ENCODE data around the gene WSCD2.

Gene WSCD2

DNA sequence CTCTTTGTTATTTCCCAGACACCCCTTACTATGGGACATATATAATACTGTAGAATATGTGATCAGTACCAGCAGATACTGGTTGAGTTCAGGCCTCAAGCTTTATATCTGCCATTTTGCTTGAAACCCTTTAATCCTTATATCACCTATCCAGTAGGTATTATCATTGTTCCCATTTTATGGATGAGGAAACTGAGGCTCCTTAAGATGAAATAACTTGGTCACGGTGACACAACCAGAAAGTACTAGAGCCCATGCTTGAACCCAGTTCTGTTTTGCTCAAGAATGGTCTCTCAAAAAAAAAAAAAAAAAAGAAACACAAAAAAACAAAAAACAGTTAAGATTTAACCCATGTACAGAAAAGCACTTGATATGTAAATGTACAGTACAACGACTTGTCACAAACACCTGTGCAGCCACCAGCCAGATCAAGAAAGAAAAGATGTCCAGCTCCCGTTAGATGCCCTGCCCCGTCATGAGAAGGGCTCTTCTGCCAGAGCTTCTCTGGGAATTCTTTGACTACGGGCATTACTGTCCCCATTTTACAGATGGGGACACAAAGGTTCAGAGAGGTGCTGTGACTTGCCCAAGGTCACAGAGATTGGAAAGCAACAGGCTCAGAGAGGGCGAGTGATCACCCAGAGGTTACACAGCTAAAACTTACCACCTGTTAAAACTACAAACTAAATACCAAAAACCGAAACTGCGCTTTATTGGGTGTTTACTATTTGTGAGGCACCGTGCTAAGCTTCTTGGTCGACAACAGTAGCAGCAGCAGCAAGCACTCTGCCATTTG lies 669 bp upstream of the WSCD2 start:
- H3K27ac ChIP-seq (ENCODE audit: low read depth, low read length, severe bottlenecking) = no peak overlapping the region
- 72 to 85% methylated on average over 5 to 7 of the region's 10 CpGs for WGBS, 2 experiments (ENCODE audit: insufficient coverage in 2 of 2)
- H3K4me3 ChIP-seq (ENCODE audit: extremely low read depth, insufficient read depth, low read length, poor library complexity, severe bottlenecking) = peak overlapping the region; percentile 39
- H3K36me3 ChIP-seq (ENCODE audit: control insufficient read depth, insufficient read depth, low read length) = no peaks in the 10 kb centered on the region
- H3K9me3 ChIP-seq (ENCODE audit: control insufficient read depth, low read length) = no peaks in the 10 kb centered on the region
- H3K4me1 ChIP-seq (ENCODE audit: control insufficient read depth, insufficient read depth, low read length, poor library complexity, severe bottlenecking) = peaks cover 4% of the 10 kb centered on the region

DNA sequence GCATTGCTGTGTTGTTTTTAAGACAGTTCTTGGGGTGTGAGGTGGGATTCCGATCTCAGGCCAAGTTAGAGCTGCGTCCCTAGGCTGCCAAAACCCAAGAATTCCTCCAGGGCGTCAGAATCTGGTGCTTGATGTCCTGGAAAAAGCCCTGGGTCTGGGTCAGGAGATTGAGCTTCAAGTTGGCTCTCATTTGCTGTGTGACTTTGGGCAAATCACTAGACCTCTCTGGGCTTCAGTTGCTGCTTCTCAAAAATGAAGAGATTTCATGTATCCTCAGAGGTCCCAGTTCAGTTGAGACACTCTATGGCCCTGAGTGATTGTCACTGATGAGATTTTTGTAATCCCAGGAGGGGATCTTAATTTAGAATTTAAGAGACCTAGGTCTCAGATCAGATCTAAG lies 1.9 kb downstream of the WSCD2 start:
- Histone ChIP-seq H3K9me3 (ENCODE audit: control insufficient read depth, low read length) (no peaks in the 10 kb centered on the region), H3K4me1 (ENCODE audit: control insufficient read depth, insufficient read depth, low read length, poor library complexity, severe bottlenecking) (peaks cover 4% of the 10 kb centered on the region), H3K27ac (ENCODE audit: low read depth, low read length, severe bottlenecking) (no peak overlapping the region), H3K4me3 (ENCODE audit: extremely low read depth, insufficient read depth, low read length, poor library complexity, severe bottlenecking) (no peak overlapping the region), H3K36me3 (ENCODE audit: control insufficient read depth, insufficient read depth, low read length) (no peaks in the 10 kb centered on the region)
- 85 to 95% methylated on average over 2 to 3 of the region's 3 CpGs for WGBS, 2 experiments (ENCODE audit: insufficient coverage in 2 of 2)

GRCh38 chr12:108131657-108132126 lies 2.6 kb downstream of the WSCD2 start:
- 65 to 72% methylated on average over 5 of the region's 6 CpGs for WGBS, 2 experiments (ENCODE audit: insufficient coverage in 2 of 2)

DNA sequence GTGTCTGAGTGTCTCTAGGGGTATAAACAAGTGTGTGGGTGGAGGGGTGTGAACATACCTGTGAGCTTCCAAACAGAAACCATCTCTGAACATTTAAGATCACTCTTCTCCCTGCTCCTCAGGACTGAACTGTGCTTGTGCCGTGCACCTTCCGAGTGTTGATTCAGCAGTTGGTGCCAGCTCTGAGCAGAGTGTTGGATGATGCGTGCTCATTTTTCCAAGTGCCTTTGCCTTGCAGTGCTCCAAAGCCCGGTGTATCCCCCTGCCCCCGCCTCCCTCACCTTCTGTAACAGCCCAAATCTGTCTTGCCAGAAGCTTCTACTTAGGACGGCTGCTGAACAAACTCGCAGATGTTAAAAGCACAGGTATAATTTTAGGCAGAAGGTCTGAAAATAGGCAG lies 4.4 kb downstream of the WSCD2 start:
- Histone ChIP-seq H3K9me3 (ENCODE audit: control insufficient read depth, low read length) (no peaks in the 10 kb centered on the region), H3K4me1 (ENCODE audit: control insufficient read depth, insufficient read depth, low read length, poor library complexity, severe bottlenecking) (peaks cover 4% of the 10 kb centered on the region), H3K4me3 (ENCODE audit: extremely low read depth, insufficient read depth, low read length, poor library complexity, severe bottlenecking) (no peak overlapping the region), H3K36me3 (ENCODE audit: control insufficient read depth, insufficient read depth, low read length) (no peaks in the 10 kb centered on the region), H3K27ac (ENCODE audit: low read depth, low read length, severe bottlenecking) (no peak overlapping the region)
- WGBS, 2 experiments (ENCODE audit: insufficient coverage in 2 of 2) = 88 to 91% methylated on average over 2 to 7 of the region's 7 CpGs

More at GRCh38 chr12:108131657-108132126, 2.6 kb downstream of the WSCD2 start:
- Histone ChIP-seq H3K36me3 (ENCODE audit: control insufficient read depth, insufficient read depth, low read length) (no peaks in the 10 kb centered on the region), H3K9me3 (ENCODE audit: control insufficient read depth, low read length) (no peaks in the 10 kb centered on the region), H3K27ac (ENCODE audit: low read depth, low read length, severe bottlenecking) (no peak overlapping the region), H3K4me3 (ENCODE audit: extremely low read depth, insufficient read depth, low read length, poor library complexity, severe bottlenecking) (no peak overlapping the region), H3K4me1 (ENCODE audit: control insufficient read depth, insufficient read depth, low read length, poor library complexity, severe bottlenecking) (peaks cover 4% of the 10 kb centered on the region)

- no peaks in the 10 kb centered on the region for H3K9me3 ChIP-seq (ENCODE audit: control insufficient read depth, low read length)
- no peak overlapping the region for H3K27ac ChIP-seq (ENCODE audit: low read depth, low read length, severe bottlenecking)
- H3K4me3 ChIP-seq (ENCODE audit: extremely low read depth, insufficient read depth, low read length, poor library complexity, severe bottlenecking) = no peak overlapping the region
- no peaks in the 10 kb centered on the region for H3K36me3 ChIP-seq (ENCODE audit: control insufficient read depth, insufficient read depth, low read length)
- H3K4me1 ChIP-seq (ENCODE audit: control insufficient read depth, insufficient read depth, low read length, poor library complexity, severe bottlenecking) = peaks cover 3% of the 10 kb centered on the region
- WGBS, 2 experiments (ENCODE audit: insufficient coverage in 2 of 2) = 91 to 100% methylated on average over 2 to 3 of the region's 5 CpGs
Measured at GRCh38 chr12:108134744-108135143, 5.7 kb downstream of the WSCD2 start.

DNA sequence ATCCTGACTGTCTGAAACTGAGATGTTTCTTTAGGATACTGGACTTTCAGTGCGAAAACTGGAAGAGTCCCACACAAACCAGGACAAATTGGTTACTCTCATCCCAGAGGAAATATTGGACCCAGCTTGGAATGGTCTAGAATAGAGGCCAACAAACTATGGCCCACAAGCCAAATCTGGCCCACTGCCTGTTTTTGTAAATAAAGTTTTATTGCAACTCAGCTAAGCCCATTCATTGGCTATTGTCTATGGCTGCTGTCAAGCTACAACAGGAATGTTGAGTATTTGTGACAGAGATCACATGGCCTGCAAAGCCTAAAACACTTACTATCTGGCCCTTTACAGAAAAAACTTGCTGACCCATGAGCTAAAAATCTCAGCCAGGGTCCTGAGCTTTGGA lies 6.5 kb downstream of the WSCD2 start:
- Histone ChIP-seq H3K9me3 (ENCODE audit: control insufficient read depth, low read length) (no peaks in the 10 kb centered on the region), H3K36me3 (ENCODE audit: control insufficient read depth, insufficient read depth, low read length) (no peaks in the 10 kb centered on the region), H3K4me3 (ENCODE audit: extremely low read depth, insufficient read depth, low read length, poor library complexity, severe bottlenecking) (no peak overlapping the region), H3K27ac (ENCODE audit: low read depth, low read length, severe bottlenecking) (no peak overlapping the region), H3K4me1 (ENCODE audit: control insufficient read depth, insufficient read depth, low read length, poor library complexity, severe bottlenecking) (no peaks in the 10 kb centered on the region)
- WGBS, 2 experiments (ENCODE audit: insufficient coverage in 2 of 2) = 100% methylated on average over 1 of the region's 1 CpG; no CpG with 5 or more reads in 1 of the 2 experiments

DNA sequence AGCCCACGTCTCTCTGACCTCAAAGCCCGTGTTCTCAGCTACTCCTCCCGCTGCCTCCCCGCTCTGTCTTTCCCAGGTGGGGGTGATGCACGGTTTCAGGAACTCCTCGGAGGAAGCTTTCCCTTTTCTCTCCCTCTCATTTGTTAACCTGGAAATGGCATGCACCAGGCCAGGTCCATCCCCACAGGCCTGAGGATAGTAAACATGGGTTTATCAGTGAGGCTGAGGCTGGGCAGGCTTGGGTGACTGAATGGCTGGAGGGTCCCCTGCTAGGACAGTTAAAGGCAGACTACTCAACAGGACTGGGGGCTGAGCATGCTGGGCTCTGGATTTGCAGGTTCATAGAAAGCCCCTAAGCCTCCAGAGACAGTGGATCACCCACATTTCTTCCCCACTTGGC lies 7.6 kb downstream of the WSCD2 start:
- Histone ChIP-seq H3K9me3 (ENCODE audit: control insufficient read depth, low read length) (no peaks in the 10 kb centered on the region), H3K27ac (ENCODE audit: low read depth, low read length, severe bottlenecking) (no peak overlapping the region), H3K36me3 (ENCODE audit: control insufficient read depth, insufficient read depth, low read length) (no peaks in the 10 kb centered on the region), H3K4me1 (ENCODE audit: control insufficient read depth, insufficient read depth, low read length, poor library complexity, severe bottlenecking) (no peaks in the 10 kb centered on the region), H3K4me3 (ENCODE audit: extremely low read depth, insufficient read depth, low read length, poor library complexity, severe bottlenecking) (no peak overlapping the region)
- 83 to 86% methylated on average over 5 of the region's 6 CpGs for WGBS, 2 experiments (ENCODE audit: insufficient coverage in 2 of 2)

GRCh38 chr12:108139454-108139853 lies 10.4 kb downstream of the WSCD2 start:
- no peak overlapping the region for H3K27ac ChIP-seq (ENCODE audit: low read depth, low read length, severe bottlenecking)
- WGBS, 2 experiments (ENCODE audit: insufficient coverage in 2 of 2) = 100% methylated on average over 1 to 2 of the region's 2 CpGs
- no peaks in the 10 kb centered on the region for H3K9me3 ChIP-seq (ENCODE audit: control insufficient read depth, low read length)
- H3K4me3 ChIP-seq (ENCODE audit: extremely low read depth, insufficient read depth, low read length, poor library complexity, severe bottlenecking) = no peak overlapping the region
- no peaks in the 10 kb centered on the region for H3K36me3 ChIP-seq (ENCODE audit: control insufficient read depth, insufficient read depth, low read length)
- H3K4me1 ChIP-seq (ENCODE audit: control insufficient read depth, insufficient read depth, low read length, poor library complexity, severe bottlenecking) = no peaks in the 10 kb centered on the region

GRCh38 chr12:108140501-108140900 lies 11.4 kb downstream of the WSCD2 start:
- Histone ChIP-seq H3K4me1 (ENCODE audit: control insufficient read depth, insufficient read depth, low read length, poor library complexity, severe bottlenecking) (no peaks in the 10 kb centered on the region), H3K9me3 (ENCODE audit: control insufficient read depth, low read length) (no peaks in the 10 kb centered on the region), H3K27ac (ENCODE audit: low read depth, low read length, severe bottlenecking) (no peak overlapping the region), H3K4me3 (ENCODE audit: extremely low read depth, insufficient read depth, low read length, poor library complexity, severe bottlenecking) (no peak overlapping the region), H3K36me3 (ENCODE audit: control insufficient read depth, insufficient read depth, low read length) (no peaks in the 10 kb centered on the region)
- 76 to 84% methylated on average over 4 to 5 of the region's 5 CpGs for WGBS, 2 experiments (ENCODE audit: insufficient coverage in 2 of 2)

GRCh38 chr12:108141600-108142130 lies 12.6 kb downstream of the WSCD2 start:
- WGBS, 2 experiments (ENCODE audit: insufficient coverage in 2 of 2) = 76 to 92% methylated on average over 2 to 3 of the region's 4 CpGs
- no peaks in the 10 kb centered on the region for H3K36me3 ChIP-seq (ENCODE audit: control insufficient read depth, insufficient read depth, low read length)
- H3K9me3 ChIP-seq (ENCODE audit: control insufficient read depth, low read length) = no peaks in the 10 kb centered on the region
- no peaks in the 10 kb centered on the region for H3K4me1 ChIP-seq (ENCODE audit: control insufficient read depth, insufficient read depth, low read length, poor library complexity, severe bottlenecking)
- no peak overlapping the region for H3K27ac ChIP-seq (ENCODE audit: low read depth, low read length, severe bottlenecking)
- H3K4me3 ChIP-seq (ENCODE audit: extremely low read depth, insufficient read depth, low read length, poor library complexity, severe bottlenecking) = no peak overlapping the region

GRCh38 chr12:108143144-108143543 lies 14.1 kb downstream of the WSCD2 start:
- WGBS, 2 experiments (ENCODE audit: insufficient coverage in 2 of 2) = 89 to 100% methylated on average over 1 of the region's 1 CpG

More at GRCh38 chr12:108143144-108143543, 14.1 kb downstream of the WSCD2 start:
- Histone ChIP-seq H3K36me3 (ENCODE audit: control insufficient read depth, insufficient read depth, low read length) (no peaks in the 10 kb centered on the region), H3K4me1 (ENCODE audit: control insufficient read depth, insufficient read depth, low read length, poor library complexity, severe bottlenecking) (no peaks in the 10 kb centered on the region), H3K27ac (ENCODE audit: low read depth, low read length, severe bottlenecking) (no peak overlapping the region), H3K4me3 (ENCODE audit: extremely low read depth, insufficient read depth, low read length, poor library complexity, severe bottlenecking) (no peak overlapping the region), H3K9me3 (ENCODE audit: control insufficient read depth, low read length) (no peaks in the 10 kb centered on the region)
